HCEC 1CT (cell line): ENCODE measurements around the gene CSPG4.
"Not testable (repeated sequence)": the region's sequence is repeated elsewhere in the genome, so short reads cannot be mapped to it uniquely, and the experiment has no call there.

ENCODE experiments used
- DNase-seq: peaks from one replicate; pipeline ENCODE4 v3.0.0-alpha.2; 2017

Gene CSPG4

GRCh38 chr15:75686212-75686642, 26.4 kb downstream of the CSPG4 start:
- DNase-seq = not testable (repeated sequence)

GRCh38 chr15:75685195-75685594, 27.5 kb downstream of the CSPG4 start:
- no peak for DNase-seq

- DNase-seq = no peak
These were observed 28.0 kb downstream of the CSPG4 start for GRCh38 chr15:75684648-75685047.

GRCh38 chr15:75683646-75684312, 28.9 kb downstream of the CSPG4 start:
- DNase-seq = not testable (repeated sequence)

- DNase-seq = no peak
These were observed 30.2 kb downstream of the CSPG4 start for GRCh38 chr15:75682181-75683135.

- DNase-seq = no peak
These were observed 32.5 kb downstream of the CSPG4 start for GRCh38 chr15:75680007-75680789.

- DNase-seq = not testable (repeated sequence)
These were observed 34.3 kb downstream of the CSPG4 start for GRCh38 chr15:75678324-75678690.

GRCh38 chr15:75677465-75678323, 35.0 kb downstream of the CSPG4 start:
- no peak for DNase-seq

- DNase-seq = no peak
These were observed 35.8 kb downstream of the CSPG4 start for GRCh38 chr15:75676688-75677464.

GRCh38 chr15:75675579-75676404, 36.9 kb downstream of the CSPG4 start:
- no peak for DNase-seq

GRCh38 chr15:75674366-75674765, 38.3 kb downstream of the CSPG4 start:
- DNase-seq = no peak

GRCh38 chr15:75673426-75674235, 39.0 kb downstream of the CSPG4 start:
- DNase-seq = peak; percentile 79

- DNase-seq = peak; percentile 84
These were observed 39.8 kb downstream of the CSPG4 start for GRCh38 chr15:75672646-75673425.

- no peak for DNase-seq
These were observed 40.7 kb downstream of the CSPG4 start for GRCh38 chr15:75671730-75672602.

- no peak for DNase-seq
These were observed 42.8 kb downstream of the CSPG4 start for GRCh38 chr15:75669879-75670212.

GRCh38 chr15:75669191-75669878, 43.3 kb downstream of the CSPG4 start:
- peak; percentile 41 for DNase-seq

GRCh38 chr15:75666823-75667501, 45.7 kb downstream of the CSPG4 start:
- peak; percentile 99 for DNase-seq
